DOHH2 (cell line): ENCODE measurements around the gene WDR7.

Experiments
- H3F3A ChIP-seq: fragments of 200-600 bp; sonication (generic), shearing (Covaris generic); 2 replicates; pipeline ENCODE4 v1.6.0; 2016; ENCODE audit warnings: antibody characterized with exemption, mild to moderate bottlenecking; ENCODE audit not compliant: control insufficient read depth, insufficient read depth
- H3K27ac ChIP-seq: fragments of 200-600 bp; sonication (generic); 2 replicates; pipeline ENCODE4 v1.5.1; 2014; ENCODE audit warnings: low read depth, mild to moderate bottlenecking, low read length, moderate library complexity
- H3K27me3 ChIP-seq: fragments of 200-600 bp; sonication (generic); 2 replicates; pipeline ENCODE4 v1.6.1; 2014; ENCODE audit warnings: mild to moderate bottlenecking, low read length, mixed read lengths; ENCODE audit not compliant: control insufficient read depth
- H3K36me3 ChIP-seq: fragments of 200-600 bp; sonication (generic); 2 replicates; pipeline ENCODE4 v1.6.1; 2014; ENCODE audit warnings: mild to moderate bottlenecking, low read length, moderate library complexity, mixed read lengths; ENCODE audit not compliant: control insufficient read depth
- H3K4me1 ChIP-seq: fragments of 200-600 bp; sonication (generic); 2 replicates; pipeline ENCODE4 v1.6.1; 2014; ENCODE audit warnings: mild to moderate bottlenecking, low read length, mixed read lengths; ENCODE audit not compliant: control insufficient read depth
- H3K4me2 ChIP-seq: fragments of 200-600 bp; sonication (generic); 2 replicates; pipeline ENCODE4 v1.6.0; 2014; ENCODE audit warnings: mild to moderate bottlenecking, low read length, moderate library complexity
- H3K4me3 ChIP-seq: fragments of 200-600 bp; sonication (generic); 2 replicates; pipeline ENCODE4 v1.5.1; 2014; ENCODE audit warnings: mild to moderate bottlenecking, low read length, mixed read lengths
- H3K79me2 ChIP-seq: fragments of 200-600 bp; sonication (generic); 2 replicates; pipeline ENCODE4 v1.6.1; 2014; ENCODE audit warnings: mild to moderate bottlenecking, low read length, mixed read lengths; ENCODE audit not compliant: control insufficient read depth
- H3K9me2 ChIP-seq: fragments of 200-600 bp; sonication (generic); replicated peaks from 2 replicates; pipeline ENCODE4 v1.6.1; 2014; ENCODE audit warnings: mild to moderate bottlenecking, low read length, mixed read lengths; ENCODE audit not compliant: control insufficient read depth
- H3K9me3 ChIP-seq: fragments of 200-600 bp; sonication (generic); 2 replicates; pipeline ENCODE4 v1.6.1; 2014; ENCODE audit warnings: antibody characterized with exemption, low read length, mixed read lengths; ENCODE audit not compliant: control insufficient read depth, insufficient read depth
- H4K20me1 ChIP-seq: fragments of 200-600 bp; sonication (generic); 2 replicates; pipeline ENCODE4 v1.6.0; 2014; ENCODE audit warnings: low read depth, mild to moderate bottlenecking, antibody characterized with exemption, low read length, moderate library complexity; ENCODE audit not compliant: control insufficient read depth, insufficient read depth
- CTCF ChIP-seq: fragments of 200-600 bp; sonication (generic); IDR thresholded peaks from one replicate; pipeline ENCODE4 v1.5.1; 2014; ENCODE audit warnings: antibody characterized with exemption, mild to moderate bottlenecking, low read depth, low read length; ENCODE audit not compliant: poor library complexity, severe bottlenecking
- EZH2phosphoT487 ChIP-seq: fragments of 200-600 bp; sonication (generic); IDR thresholded peaks from 2 replicates; pipeline ENCODE4 v1.6.1; 2017; ENCODE audit warnings: borderline replicate concordance, mild to moderate bottlenecking, antibody characterized with exemption, low read length, moderate library complexity, mixed read lengths

The WDR7 gene

GRCh38 chr18:56660655-56661054 is 9.5 kb downstream of the WDR7 start:
- no peaks in the 10 kb centered on the region for H3F3A ChIP-seq
- no peak overlapping the region for H3K4me3 ChIP-seq
- no peak overlapping the region for H3K27ac ChIP-seq
- H4K20me1 ChIP-seq = no peaks in the 10 kb centered on the region
- H3K4me2 ChIP-seq = no peak overlapping the region
- H3K36me3 ChIP-seq = no peaks in the 10 kb centered on the region
- H3K27me3 ChIP-seq = no peaks in the 10 kb centered on the region
- H3K9me3 ChIP-seq = no peaks in the 10 kb centered on the region
- TF ChIP-seq CTCF = no peak
- TF ChIP-seq EZH2phosphoT487 = no peak
- peaks cover 9% of the 10 kb centered on the region for H3K4me1 ChIP-seq
- H3K79me2 ChIP-seq = peaks cover 37% of the 10 kb centered on the region
- no peaks in the 10 kb centered on the region for H3K9me2 ChIP-seq

GRCh38 chr18:56661360-56662062 is 10.4 kb downstream of the WDR7 start:
- Histone ChIP-seq H4K20me1 (no peaks in the 10 kb centered on the region), H3K4me2 (no peak overlapping the region), H3K4me3 (no peak overlapping the region), H3F3A (no peaks in the 10 kb centered on the region), H3K27me3 (no peaks in the 10 kb centered on the region), H3K27ac (no peak overlapping the region), H3K9me3 (no peaks in the 10 kb centered on the region), H3K79me2 (peaks cover 29% of the 10 kb centered on the region), H3K4me1 (peaks cover 2% of the 10 kb centered on the region), H3K36me3 (no peaks in the 10 kb centered on the region), H3K9me2 (no peaks in the 10 kb centered on the region)
- no peak for TF ChIP-seq EZH2phosphoT487

DNA sequence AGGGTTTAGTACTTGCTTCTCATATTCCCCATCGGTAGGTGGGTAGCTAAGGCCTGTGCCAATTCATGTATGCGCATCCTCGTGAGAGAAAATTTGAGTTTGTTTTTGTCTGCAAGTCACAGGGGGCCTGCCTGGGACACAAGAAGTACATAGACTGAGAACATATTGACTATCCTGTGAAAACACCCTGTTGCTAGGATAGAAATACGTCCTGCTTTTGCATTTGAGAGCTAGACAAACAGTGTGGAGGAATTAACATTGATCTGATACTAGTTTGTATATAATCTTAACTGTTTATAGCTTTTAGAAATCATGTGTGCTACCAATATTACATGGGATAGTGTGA is 10.9 kb downstream of the WDR7 start:
- peaks cover 24% of the 10 kb centered on the region for H3K79me2 ChIP-seq
- H3K36me3 ChIP-seq = no peaks in the 10 kb centered on the region
- no peaks in the 10 kb centered on the region for H3K9me3 ChIP-seq
- no peaks in the 10 kb centered on the region for H3F3A ChIP-seq
- H3K27ac ChIP-seq = no peak overlapping the region
- no peak for TF ChIP-seq CTCF
- no peak for TF ChIP-seq EZH2phosphoT487
- H3K9me2 ChIP-seq = no peaks in the 10 kb centered on the region
- no peaks in the 10 kb centered on the region for H3K27me3 ChIP-seq
- H3K4me1 ChIP-seq = no peaks in the 10 kb centered on the region
- H3K4me3 ChIP-seq = no peak overlapping the region
- H3K4me2 ChIP-seq = no peak overlapping the region
- no peaks in the 10 kb centered on the region for H4K20me1 ChIP-seq

- Histone ChIP-seq H4K20me1 (no peaks in the 10 kb centered on the region), H3F3A (no peaks in the 10 kb centered on the region), H3K9me3 (no peaks in the 10 kb centered on the region), H3K4me3 (no peak overlapping the region), H3K27me3 (no peaks in the 10 kb centered on the region), H3K36me3 (no peaks in the 10 kb centered on the region), H3K79me2 (peaks cover 23% of the 10 kb centered on the region), H3K9me2 (no peaks in the 10 kb centered on the region), H3K4me1 (no peaks in the 10 kb centered on the region), H3K27ac (no peak overlapping the region), H3K4me2 (no peak overlapping the region)
- TF ChIP-seq CTCF = no peak
- TF ChIP-seq EZH2phosphoT487 = no peak
Observed at GRCh38 chr18:56662502-56662901, 11.3 kb downstream of the WDR7 start.
